ENCODE measurements around the gene NAP1L1. TPM values are rescaled to one million over a fixed set of nuclear protein-coding genes. Genes with fewer than 3 reads are reported as not detected.
A peak's percentile ranks its signal among the peaks of the same experiment; 100 is the strongest.

NAP1L1 gene
- total RNA-seq, 2 experiments from 2014 or later: 1,078 to 1,092 TPM

DNA sequence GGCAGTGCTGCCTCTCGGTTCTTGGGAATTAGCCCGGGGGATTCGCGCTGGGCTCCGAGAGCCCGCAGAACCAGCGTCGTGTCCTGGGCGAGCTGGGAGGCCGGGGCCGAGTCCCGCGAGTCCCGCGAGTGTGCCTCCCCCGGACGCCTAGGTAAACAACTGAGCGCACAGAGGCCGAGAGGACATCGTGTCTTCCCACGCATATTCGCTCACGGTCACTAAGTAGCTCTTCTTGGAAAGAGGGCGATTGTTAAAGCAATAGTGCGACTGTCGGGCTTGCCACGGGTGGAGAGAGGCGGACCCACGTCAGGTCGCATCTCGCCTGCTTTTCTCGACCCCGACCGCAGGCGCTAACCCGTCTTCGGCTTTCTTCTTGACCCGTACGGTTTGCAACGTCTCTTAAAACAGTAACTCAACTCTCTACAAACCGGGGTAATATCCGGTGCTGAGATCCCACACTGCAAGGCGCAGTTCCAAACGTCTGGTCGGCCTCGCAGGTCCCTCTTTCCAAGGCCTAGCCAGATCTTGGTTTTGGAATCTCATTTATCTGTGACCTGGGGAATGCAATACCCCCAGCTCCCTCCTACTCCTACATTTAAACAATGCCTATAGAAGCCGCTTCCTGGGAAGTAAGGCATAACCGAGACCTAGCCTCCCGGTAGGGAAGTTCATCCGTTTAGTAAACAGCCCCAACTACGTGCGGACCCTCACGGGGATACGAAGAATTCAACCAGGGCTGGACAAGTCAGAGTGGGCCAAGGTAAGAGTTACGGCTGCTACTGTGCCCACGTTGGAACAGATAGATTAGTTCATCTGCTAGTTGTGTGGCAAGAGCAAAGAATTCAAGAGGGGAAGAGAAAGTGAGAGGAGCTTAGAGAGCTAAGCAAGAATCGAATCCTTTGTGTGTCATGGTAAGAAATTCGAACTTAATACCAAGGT is 52.2 kb downstream of the NAP1L1 start:
- Mint-ChIP-seq H3K9me3 (no peaks in the 10 kb centered on the region), H3K27ac (peak overlapping the region; percentile 84), H3K4me1 (ENCODE audit: low read depth) (peaks cover 30% of the 10 kb centered on the region), H3K4me3 (peak overlapping the region; percentile 90), H3K36me3 (ENCODE audit: low read depth) (peaks cover 5% of the 10 kb centered on the region), H3K27me3 (ENCODE audit: low read depth) (no peaks in the 10 kb centered on the region)
- CTCF ChIA-PET: interaction anchor here (0.5 to 2.6 kb wide), 21 partner anchors 10 to 554 kb away, joined by 3 to 17 read pairs (median 4); no protein-coding TSS in a partner anchor
- intact Hi-C loops (cut with micrococcal nuclease): loop anchor here (5.0 kb wide), 2 partner anchors 390 to 1345 kb away; no protein-coding TSS in a partner anchor
- peak; percentile 32 for DNase-seq

DNA sequence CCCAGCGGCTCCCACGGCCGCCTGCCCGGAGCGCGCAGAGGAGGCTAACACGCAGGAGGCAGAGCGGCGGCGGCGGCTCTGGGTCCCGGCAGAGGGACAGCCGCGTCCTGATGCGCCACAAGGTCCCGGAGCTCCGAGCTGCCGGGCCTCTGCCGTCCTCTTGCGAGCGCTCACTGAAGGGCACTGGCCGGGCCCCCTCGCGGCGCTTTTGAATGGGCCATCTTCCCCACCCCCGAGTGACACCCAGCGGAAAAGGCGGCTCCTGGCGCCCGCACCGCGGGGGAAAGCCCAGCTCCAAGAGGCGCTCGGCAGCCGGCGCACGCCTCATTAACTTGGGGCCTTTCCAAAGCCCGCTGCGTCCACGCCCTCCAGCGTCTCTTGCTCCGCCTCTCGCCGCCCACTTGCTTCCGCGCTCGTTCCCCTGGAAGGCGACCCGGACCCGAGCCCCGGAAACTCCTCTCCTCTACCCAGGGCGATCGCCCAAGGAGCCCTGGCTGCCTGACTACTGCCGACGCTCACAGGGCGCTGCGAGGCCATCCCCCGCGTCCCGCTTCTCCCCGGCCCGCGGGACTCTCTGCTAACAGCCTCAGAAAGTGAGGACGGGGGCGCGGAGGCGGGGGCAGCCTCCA is 53.0 kb downstream of the NAP1L1 start, which contains the start of gene PHLDA1:
TSS of gene PHLDA1 (minus strand) at position 363 of the 629 bp plus-strand sequence.
- Mint-ChIP-seq H3K36me3 (ENCODE audit: low read depth) (peaks cover 6% of the 10 kb centered on the region), H3K27ac (peak within 1 kb of the TSS; percentile 91), H3K27me3 (ENCODE audit: low read depth) (peaks cover 3% of the 10 kb centered on the region), H3K4me3 (peak within 1 kb of the TSS; percentile 90), H3K9me3 (no peaks in the 10 kb centered on the region), H3K4me1 (ENCODE audit: low read depth) (peaks cover 30% of the 10 kb centered on the region)
- DNase-seq: peak; percentile 96
- CTCF ChIA-PET: interaction anchor here (0.5 to 2.6 kb wide), 20 partner anchors 9 to 552 kb away, joined by 3 to 17 read pairs (median 4); no protein-coding TSS in a partner anchor
- intact Hi-C loops (cut with micrococcal nuclease): loop anchor here (1.0 to 5.0 kb wide), 20 partner anchors 11 to 1344 kb away; partner anchors contain the start of genes GLIPR1, GLIPR1L1, GLIPR1L2 and KRR1

DNA sequence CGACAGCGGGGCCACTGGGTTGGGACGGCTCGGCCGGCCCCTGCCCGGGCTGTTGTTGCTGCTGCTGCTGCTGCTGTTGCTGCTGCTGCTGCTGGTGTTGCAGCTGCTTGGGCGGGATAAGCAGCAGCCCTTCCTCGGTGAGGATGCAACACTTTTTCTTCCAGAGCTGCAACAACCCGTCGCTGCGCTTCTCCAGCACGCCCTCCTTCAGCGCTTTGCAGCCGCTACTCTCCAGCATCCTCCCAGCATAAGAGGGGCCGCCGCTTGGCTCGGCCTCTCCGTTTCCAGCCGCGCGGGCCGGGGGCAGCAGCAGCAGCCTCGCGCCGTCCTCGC is 53.4 kb downstream of the NAP1L1 start:
- Mint-ChIP-seq H3K27ac (peak overlapping the region; percentile 91), H3K27me3 (ENCODE audit: low read depth) (peaks cover 3% of the 10 kb centered on the region), H3K4me3 (peak overlapping the region; percentile 90), H3K9me3 (no peaks in the 10 kb centered on the region), H3K36me3 (ENCODE audit: low read depth) (peaks cover 6% of the 10 kb centered on the region), H3K4me1 (ENCODE audit: low read depth) (peaks cover 31% of the 10 kb centered on the region)
- intact Hi-C loops (cut with micrococcal nuclease): loop anchor here (1.0 to 5.0 kb wide), 20 partner anchors 11 to 1344 kb away; partner anchors contain the start of genes GLIPR1, GLIPR1L1, GLIPR1L2 and KRR1
- CTCF ChIA-PET: interaction anchor here (0.8 to 2.6 kb wide), 18 partner anchors 9 to 551 kb away, joined by 3 to 17 read pairs (median 4); no protein-coding TSS in a partner anchor
- no peak for DNase-seq

DNA sequence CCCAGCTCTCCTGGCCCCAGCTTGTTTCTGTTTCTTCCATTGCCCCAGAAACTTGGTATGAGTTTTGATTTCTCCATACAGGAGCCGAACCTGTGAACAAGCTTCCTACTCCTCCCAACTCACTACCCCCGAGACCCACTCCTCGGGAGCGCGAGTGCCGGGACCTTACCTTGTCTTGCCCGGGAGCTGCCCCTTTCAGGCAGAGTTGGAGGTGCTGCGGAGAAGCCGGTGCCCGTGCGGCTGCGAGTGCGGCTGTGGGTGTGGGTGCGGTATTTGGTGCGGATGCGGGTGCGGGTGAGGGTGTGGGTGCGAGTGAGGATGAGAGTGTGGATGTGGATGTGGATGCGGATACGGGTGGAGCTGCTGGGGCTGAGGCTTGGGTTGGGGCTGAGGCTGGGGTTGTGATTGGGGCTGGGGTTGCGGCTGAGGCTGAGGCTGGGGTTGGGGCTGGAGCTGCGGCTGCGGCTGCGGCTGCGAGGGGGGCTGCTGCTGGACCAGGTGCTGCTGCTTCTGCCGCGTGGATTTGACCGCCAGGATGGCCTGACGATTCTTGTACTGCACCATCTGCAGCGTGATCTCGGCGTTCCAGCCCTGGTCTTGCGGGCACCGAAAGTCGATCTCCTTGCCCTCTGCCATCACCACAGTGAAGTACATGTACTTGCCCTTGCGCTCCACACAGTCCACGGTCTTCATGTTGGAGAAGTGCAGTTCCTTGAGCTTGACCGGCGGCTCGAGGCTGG is 54.0 kb downstream of the NAP1L1 start:
- Mint-ChIP-seq H3K4me3 (peak overlapping the region; percentile 90), H3K9me3 (no peaks in the 10 kb centered on the region), H3K4me1 (ENCODE audit: low read depth) (peaks cover 36% of the 10 kb centered on the region), H3K27ac (peak overlapping the region; percentile 91), H3K36me3 (ENCODE audit: low read depth) (peaks cover 6% of the 10 kb centered on the region), H3K27me3 (ENCODE audit: low read depth) (peaks cover 3% of the 10 kb centered on the region)
- DNase-seq: peak; percentile 75
- CTCF ChIA-PET: interaction anchor here (0.6 to 2.6 kb wide), 14 partner anchors 8 to 551 kb away, joined by 3 to 17 read pairs (median 5); no protein-coding TSS in a partner anchor
- intact Hi-C loops (cut with micrococcal nuclease): loop anchor here (1.0 to 5.0 kb wide), 20 partner anchors 10 to 1343 kb away; partner anchors contain the start of genes GLIPR1, GLIPR1L1, GLIPR1L2 and KRR1

DNA sequence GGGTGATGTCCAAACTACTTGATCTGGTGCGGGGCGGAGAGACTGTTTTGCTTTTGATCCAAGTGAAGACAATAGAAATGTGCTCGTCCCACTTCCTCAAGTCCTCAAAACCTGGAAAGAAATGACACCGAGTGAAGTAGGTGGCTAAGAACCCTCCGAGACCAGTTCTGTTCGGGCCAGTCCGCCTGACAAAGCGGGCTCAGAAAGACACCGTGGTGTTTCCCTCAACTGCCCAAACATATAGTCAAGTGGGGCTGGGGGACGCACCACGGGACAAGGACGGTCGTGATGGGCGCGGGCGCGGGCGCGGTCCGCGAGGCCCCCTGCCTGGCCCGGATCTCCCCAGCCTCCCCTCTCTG is 54.5 kb downstream of the NAP1L1 start:
- Mint-ChIP-seq H3K27ac (peak overlapping the region; percentile 91), H3K27me3 (ENCODE audit: low read depth) (peaks cover 3% of the 10 kb centered on the region), H3K9me3 (no peaks in the 10 kb centered on the region), H3K4me3 (peak overlapping the region; percentile 90), H3K36me3 (ENCODE audit: low read depth) (peaks cover 6% of the 10 kb centered on the region), H3K4me1 (ENCODE audit: low read depth) (peaks cover 42% of the 10 kb centered on the region)
- DNase-seq: no peak
- intact Hi-C loops (cut with micrococcal nuclease): loop anchor here (2.0 to 5.0 kb wide), 8 partner anchors 95 to 1343 kb away; partner anchors contain the start of genes GLIPR1L1, GLIPR1L2 and OSBPL8
- CTCF ChIA-PET: interaction anchor here (0.6 to 2.6 kb wide), 9 partner anchors 8 to 522 kb away, joined by 3 to 17 read pairs (median 5); no protein-coding TSS in a partner anchor

DNA sequence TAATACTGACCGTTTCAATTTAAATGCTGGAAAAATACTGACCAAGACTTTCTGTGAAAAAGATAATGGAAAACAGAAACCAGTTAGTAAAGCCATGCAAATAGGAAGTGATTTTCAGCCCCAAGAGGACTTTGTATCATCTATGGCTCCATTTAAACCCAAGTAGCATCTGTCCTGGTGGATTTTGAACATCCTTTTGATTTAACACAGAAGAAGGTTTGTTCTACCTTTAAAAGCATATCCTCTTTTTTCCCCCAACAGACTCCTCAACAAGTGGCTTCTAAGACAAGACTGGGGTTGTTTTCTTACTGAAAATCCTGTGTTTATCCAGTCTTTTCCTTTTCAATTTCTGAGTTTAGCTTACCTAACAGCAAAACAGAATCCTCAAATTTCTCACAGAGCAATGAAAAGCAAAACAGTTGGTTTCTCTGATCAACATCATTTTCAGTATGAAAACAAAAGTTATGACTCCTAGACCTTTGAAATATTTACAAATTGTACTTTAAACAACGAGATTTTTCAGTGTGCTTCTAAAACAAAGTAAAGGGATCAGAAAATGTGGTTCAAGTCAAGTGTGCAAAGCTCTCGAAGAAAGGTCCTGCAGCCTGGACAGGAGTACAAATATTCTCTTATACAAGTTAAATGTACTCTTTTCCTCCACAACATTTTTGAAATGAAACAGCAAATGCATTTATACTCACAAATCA is 55.8 kb downstream of the NAP1L1 start:
- DNase-seq: no peak
- CTCF ChIA-PET: interaction anchor here (1.0 to 2.7 kb wide), 3 partner anchors 96 to 521 kb away, joined by 3 to 9 read pairs (median 5); no protein-coding TSS in a partner anchor
- H3K27ac Mint-ChIP-seq: peak overlapping the region; percentile 16
- H3K36me3 Mint-ChIP-seq (ENCODE audit: low read depth): peaks cover 6% of the 10 kb centered on the region
- intact Hi-C loops (cut with micrococcal nuclease): no loop called here
- H3K9me3 Mint-ChIP-seq: no peaks in the 10 kb centered on the region
- peaks cover 3% of the 10 kb centered on the region for H3K27me3 Mint-ChIP-seq (ENCODE audit: low read depth)
- H3K4me3 Mint-ChIP-seq: peak overlapping the region; percentile 90
- H3K4me1 Mint-ChIP-seq (ENCODE audit: low read depth): peaks cover 45% of the 10 kb centered on the region

DNA sequence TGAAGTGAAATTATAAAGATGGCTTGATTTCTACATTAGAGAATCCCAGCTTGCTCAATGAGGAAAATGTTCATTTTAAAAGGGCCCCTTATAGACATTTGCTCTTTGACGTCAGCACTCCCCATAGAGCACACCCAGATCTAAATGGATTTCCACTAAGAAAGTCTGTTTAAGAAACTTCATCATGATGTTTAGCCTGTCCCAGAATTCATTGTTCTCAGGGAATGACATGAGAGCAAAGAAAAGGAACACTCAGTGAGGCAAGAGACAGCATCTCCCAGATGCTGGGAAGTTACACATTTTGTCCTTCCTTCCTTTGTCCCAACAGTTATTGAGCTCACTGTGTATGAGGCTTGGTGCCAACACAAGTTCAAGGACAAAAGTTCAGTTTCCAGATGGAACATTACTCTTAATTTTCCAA is 57.8 kb downstream of the NAP1L1 start:
- Mint-ChIP-seq H3K4me3 (no peak overlapping the region), H3K36me3 (ENCODE audit: low read depth) (peaks cover 6% of the 10 kb centered on the region), H3K9me3 (no peaks in the 10 kb centered on the region), H3K27ac (no peak overlapping the region), H3K27me3 (ENCODE audit: low read depth) (peaks cover 3% of the 10 kb centered on the region), H3K4me1 (ENCODE audit: low read depth) (peaks cover 34% of the 10 kb centered on the region)
- intact Hi-C loops (cut with micrococcal nuclease): no loop called here
- CTCF ChIA-PET: interaction anchor here (2.7 kb wide), 1 partner anchor 210 kb away, joined by 9 read pairs; no protein-coding TSS in a partner anchor
- no peak for DNase-seq

DNA sequence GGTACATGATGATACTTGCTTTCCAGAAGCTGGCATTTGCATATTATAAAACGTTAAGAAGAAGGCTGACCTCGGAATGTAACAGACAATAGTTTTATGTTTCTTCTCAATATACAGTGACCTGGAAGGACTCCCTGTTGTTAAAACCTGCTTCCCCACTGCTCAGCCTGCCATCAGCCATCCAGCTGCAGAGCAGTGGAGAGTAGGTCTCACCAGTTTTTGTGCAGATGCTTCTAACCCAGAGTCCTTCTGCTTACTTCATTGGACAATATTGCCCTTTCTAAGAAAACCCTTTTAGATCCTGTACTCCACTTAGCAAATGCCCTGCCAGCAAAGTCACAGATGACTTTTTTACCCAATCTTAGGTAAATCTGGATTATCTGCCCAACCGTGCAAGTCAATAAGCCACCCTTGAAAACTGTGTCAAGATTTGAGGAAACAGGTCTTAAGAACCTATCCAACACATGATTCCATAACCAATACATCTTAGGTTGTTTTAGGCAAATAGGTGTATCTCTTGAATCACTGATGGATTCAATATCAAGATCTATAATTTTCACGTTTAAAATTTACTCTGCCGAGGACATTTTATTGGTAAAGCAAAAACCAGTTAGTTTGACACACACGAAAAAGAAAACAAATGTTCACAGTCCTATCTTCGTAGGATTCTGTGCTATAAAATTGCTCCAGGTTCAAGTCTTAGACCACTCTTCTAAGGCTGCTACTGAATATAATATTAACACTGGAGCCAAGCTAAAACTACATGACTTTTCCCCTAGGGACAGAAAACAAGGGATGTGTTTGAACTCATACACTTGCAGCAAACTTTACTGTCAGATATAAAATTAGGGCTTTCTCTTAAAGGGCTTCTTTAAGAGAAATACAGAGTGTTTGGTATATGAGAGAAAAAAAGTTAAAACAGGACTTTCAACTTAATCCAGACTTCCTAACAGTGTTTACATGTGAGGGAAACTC is 58.6 kb downstream of the NAP1L1 start:
- no peak for DNase-seq
- Mint-ChIP-seq H3K27me3 (ENCODE audit: low read depth) (peaks cover 3% of the 10 kb centered on the region), H3K36me3 (ENCODE audit: low read depth) (peaks cover 6% of the 10 kb centered on the region), H3K4me1 (ENCODE audit: low read depth) (peaks cover 40% of the 10 kb centered on the region), H3K27ac (no peak overlapping the region), H3K9me3 (no peaks in the 10 kb centered on the region), H3K4me3 (no peak overlapping the region)
- CTCF ChIA-PET: no interaction called here
- intact Hi-C loops (cut with micrococcal nuclease): no loop called here

DNA sequence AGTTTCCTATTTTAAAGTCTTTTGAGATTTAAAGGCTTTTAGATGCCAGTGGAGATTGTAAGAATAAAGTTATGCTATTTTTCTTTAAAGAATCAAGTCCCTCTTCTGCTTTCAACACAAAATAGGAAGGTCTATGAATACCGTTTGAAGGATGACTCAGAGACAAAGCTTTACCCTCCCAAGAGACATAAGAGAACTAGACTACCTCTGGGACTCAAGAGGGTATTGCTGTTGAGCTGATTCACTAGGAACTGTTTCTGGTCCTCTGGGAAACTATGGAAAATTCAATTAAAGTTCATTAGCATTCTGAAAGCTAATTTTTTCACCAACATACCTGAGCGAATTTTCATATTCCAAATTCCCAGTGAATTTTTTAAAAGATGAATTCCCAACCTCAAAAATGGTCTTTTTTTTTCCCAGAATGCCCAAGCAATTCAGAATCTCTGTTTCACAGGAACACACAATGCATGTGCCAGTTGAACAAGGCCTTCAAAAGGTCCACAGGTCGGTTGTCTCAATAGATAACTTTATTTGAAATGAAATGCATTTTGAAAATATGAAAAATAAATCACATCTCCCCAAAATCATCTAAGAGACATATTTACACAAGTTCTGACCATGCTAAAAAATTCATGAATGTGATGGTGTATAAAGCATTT is 59.4 kb downstream of the NAP1L1 start:
- CTCF ChIA-PET: interaction anchor here (0.7 kb wide), 1 partner anchor 25 kb away, joined by 4 read pairs; no protein-coding TSS in a partner anchor
- intact Hi-C loops (cut with micrococcal nuclease): no loop called here
- H3K4me1 Mint-ChIP-seq (ENCODE audit: low read depth): peaks cover 44% of the 10 kb centered on the region

More for the DNA sequence above, 59.4 kb downstream of the NAP1L1 start:
- H3K4me3 Mint-ChIP-seq: no peak overlapping the region
- no peak overlapping the region for H3K27ac Mint-ChIP-seq
- peaks cover 6% of the 10 kb centered on the region for H3K36me3 Mint-ChIP-seq (ENCODE audit: low read depth)
- H3K27me3 Mint-ChIP-seq (ENCODE audit: low read depth): peaks cover 3% of the 10 kb centered on the region
- H3K9me3 Mint-ChIP-seq: no peaks in the 10 kb centered on the region
- DNase-seq: no peak

Measured in activated naive CD4-positive, alpha-beta T cell treated with anti-CD3 and anti-CD28 coated beads for 36 hours (primary cell).